B cell (primary cell): ENCODE measurements around the gene VPS13A. TPM values are rescaled to one million over a fixed set of nuclear protein-coding genes. Genes with fewer than 3 reads are reported as not detected.

Experiments
- ATAC-seq: fragments of 200-7000 bp; cut with Tn5 transposase; one replicate; pipeline ENCODE4 v1.10.0; 2021; ENCODE audit warnings: low read depth, mild to moderate bottlenecking, moderate number of reproducible peaks, moderate library complexity
- CTCF ChIA-PET: fragments of 350-600 bp; sonication (Branson Sonifier 250); formaldehyde crosslinking; loops from one replicate; lab custom pipeline; 2021; ENCODE audit warnings: antibody characterized with exemption, inconsistent platforms; lab: Charles Lee
- POLR2A ChIA-PET: fragments of 350-600 bp; sonication (Branson Sonifier 250); formaldehyde crosslinking; loops from one replicate; lab custom pipeline; 2021; ENCODE audit warnings: antibody characterized with exemption; lab: Charles Lee
- DNase-seq: peaks from one replicate; pipeline ENCODE4 v3.0.0; 2013
- H2AFZ ChIP-seq: 2 replicates; pipeline ENCODE4 v1.6.1; 2012; ENCODE audit warnings: mild to moderate bottlenecking, low read depth, low read length; ENCODE audit not compliant: insufficient read depth, poor library complexity, severe bottlenecking
- H3K27ac ChIP-seq, 2 donors: 1 replicate in 1 of 2; 2 replicates in 1 of 2; pipeline ENCODE4 v1.5.1; 2012 to 2013; ENCODE audit warnings: low read length in 2 of 2, mild to moderate bottlenecking in 2 of 2, moderate library complexity in 1 of 2
- H3K27me3 ChIP-seq, 4 experiments: fragments of 200-600 bp in 1 of 4; sonication (generic) in 1 of 4; replicated peaks in 1 of 4; 1 replicate in 2 of 4; 2 replicates in 2 of 4; pipeline versions ENCODE4 v1.6.1 to v1.7.0; 2013 to 2016; ENCODE audit warnings: low read length in 3 of 4, mild to moderate bottlenecking in 2 of 4, mixed read lengths in 1 of 4, moderate library complexity in 1 of 4; ENCODE audit not compliant: insufficient read depth in 4 of 4, control insufficient read depth in 3 of 4; ENCODE audit errors: control extremely low read depth in 1 of 4
- H3K36me3 ChIP-seq, 2 experiments: replicated peaks in 1 of 2; 1 replicate in 1 of 2; 2 replicates in 1 of 2; pipeline versions ENCODE4 v1.6.1 to v1.7.1; 2013; ENCODE audit warnings: low read length in 1 of 2; ENCODE audit not compliant: insufficient read depth in 2 of 2, control insufficient read depth in 1 of 2; ENCODE audit errors: control extremely low read depth in 1 of 2, extremely low read depth in 1 of 2
- H3K4me1 ChIP-seq, 2 donors: fragments of 200-600 bp in 1 of 2; sonication (generic) in 1 of 2; 1 replicate in 1 of 2; 2 replicates in 1 of 2; pipeline versions ENCODE4 v1.5.1 to v1.6.1; 2013 to 2017; ENCODE audit warnings: low read length in 2 of 2; ENCODE audit not compliant: control insufficient read depth in 2 of 2, insufficient read depth in 2 of 2
- H3K4me2 ChIP-seq: replicated peaks from 2 replicates; pipeline ENCODE3; 2012; ENCODE audit warnings: mild to moderate bottlenecking, low read depth, low read length; ENCODE audit not compliant: poor library complexity, severe bottlenecking
- H3K4me3 ChIP-seq, 5 experiments: fragments of 200-600 bp in 1 of 5; sonication (generic) in 1 of 5; 1 replicate in 3 of 5; 2 replicates in 2 of 5; pipeline versions ENCODE4 v1.5.1 to v1.7.0; 2011 to 2016; ENCODE audit warnings: low read length in 4 of 5, mild to moderate bottlenecking in 4 of 5, low read depth in 2 of 5, control low read depth in 1 of 5, moderate library complexity in 1 of 5; ENCODE audit not compliant: insufficient read depth in 1 of 5; ENCODE audit errors: control extremely low read depth in 1 of 5, extremely low read depth in 1 of 5
- H3K79me2 ChIP-seq: fragments of 200-600 bp; sonication (generic); one replicate; pipeline ENCODE4 v1.6.0; 2016; ENCODE audit warnings: low read length; ENCODE audit not compliant: control insufficient read depth, insufficient read depth
- H3K9ac ChIP-seq: fragments of 200-600 bp; sonication (generic); 2 replicates; pipeline ENCODE4 v1.6.1; 2017; ENCODE audit warnings: mild to moderate bottlenecking, low read length, moderate library complexity
- H3K9me3 ChIP-seq, 3 donors: one replicate each; pipeline versions ENCODE4 v1.6.1 to v1.7.1; 2013; ENCODE audit warnings: low read length in 2 of 3; ENCODE audit not compliant: control insufficient read depth in 2 of 3, insufficient read depth in 1 of 3; ENCODE audit errors: control extremely low read depth in 1 of 3
- H4K20me1 ChIP-seq: 2 replicates; pipeline ENCODE4 v1.6.0; 2012; ENCODE audit warnings: mild to moderate bottlenecking, low read length; ENCODE audit not compliant: insufficient read depth, control insufficient read depth, poor library complexity, severe bottlenecking
- H3K27ac Mint-ChIP-seq: one replicate; pipeline ENCODE4 v1.8.0; 2021; ENCODE audit warnings: mixed read lengths
- H3K27me3 Mint-ChIP-seq: one replicate; pipeline ENCODE4 v1.8.0; 2021; ENCODE audit warnings: mixed read lengths
- H3K4me1 Mint-ChIP-seq: one replicate; pipeline ENCODE4 v1.8.0; 2021; ENCODE audit warnings: mixed read lengths
- H3K4me3 Mint-ChIP-seq: one replicate; pipeline ENCODE4 v1.8.0; 2021; ENCODE audit warnings: mixed read lengths
- H3K9me3 Mint-ChIP-seq: one replicate; pipeline ENCODE4 v1.8.0; 2022; ENCODE audit warnings: mixed read lengths; ENCODE audit not compliant: insufficient read depth
- CTCF ChIP-seq: fragments of 200-600 bp; IDR thresholded peaks from one replicate; pipeline ENCODE4 v1.8.0; 2022; ENCODE audit warnings: antibody characterized with exemption, mild to moderate bottlenecking
- EZH2 ChIP-seq: IDR thresholded peaks from 2 replicates; pipeline ENCODE4 v1.6.1; 2012; ENCODE audit warnings: borderline replicate concordance, low read depth, mild to moderate bottlenecking, moderate library complexity, low read length; ENCODE audit not compliant: insufficient read depth, poor library complexity, severe bottlenecking
- WGBS: methylation state at CpG from one replicate; pipeline ENCODE4 v1.1.5; 2013; ENCODE audit warnings: missing lambda C conversion rate; ENCODE audit not compliant: insufficient coverage; 5-methylcytosine and 5-hydroxymethylcytosine counted together
- intact Hi-C: fragments of 100-400 bp; cut with micrococcal nuclease; formaldehyde crosslinking; loops from one replicate; pipeline ENCODE4 v1.10.0; 2022
- polyA plus RNA-seq: library from polyadenylated mRNA; depleted of rRNA; stranded (reverse); fragments of >200 nt; gene quantifications from 2 replicates; pipeline ENCODE4 v1.2.3, GENCODE V29; 2012
- total RNA-seq, 2 donors: library from RNA; stranded (reverse); fragments of 120-200 nt in 1 of 2; gene quantifications; 1 replicate in 1 of 2; 2 replicates in 1 of 2; pipeline versions ENCODE4 v1.2.3 to v1.2.4, GENCODE V29; 2013 to 2022

The VPS13A gene
- total and polyA plus RNA-seq, 2 donors (not counting 1 experiment from before 2014, with no cell fraction given) = 6.5 to 57.8 TPM

- no peak overlapping the region for H3K27ac Mint-ChIP-seq
- H3K9me3 Mint-ChIP-seq = no peaks in the 10 kb centered on the region
- POLR2A ChIA-PET = no interaction called here
- TF ChIP-seq EZH2 = no peak
- no peak for TF ChIP-seq CTCF
- no peak overlapping the region for H3K4me3 Mint-ChIP-seq
- Histone ChIP-seq H3K27ac (no peak overlapping the region), H3K4me1 (no peaks in the 10 kb centered on the region), H3K9me3 (no peaks in the 10 kb centered on the region), H3K36me3 (peaks cover 3 to 5% of the 10 kb centered on the region in 2 experiments), H3K4me3 (no peak overlapping the region), H2AFZ (no peak overlapping the region), H4K20me1 (no peaks in the 10 kb centered on the region), H3K27me3 (no peaks in the 10 kb centered on the region), H3K9ac (no peak overlapping the region), H3K4me2 (no peak overlapping the region), H3K79me2 (no peaks in the 10 kb centered on the region)
- CTCF ChIA-PET = no interaction called here
- no peak for DNase-seq
- no CpG with 5 or more reads among the region's 1 CpG for WGBS
- ATAC-seq = no peak
- no peaks in the 10 kb centered on the region for H3K27me3 Mint-ChIP-seq
- H3K4me1 Mint-ChIP-seq = no peaks in the 10 kb centered on the region
- intact Hi-C loops = no loop called here
Observed at GRCh38 chr9:77386187-77386586, 208.9 kb downstream of the VPS13A start.

DNA sequence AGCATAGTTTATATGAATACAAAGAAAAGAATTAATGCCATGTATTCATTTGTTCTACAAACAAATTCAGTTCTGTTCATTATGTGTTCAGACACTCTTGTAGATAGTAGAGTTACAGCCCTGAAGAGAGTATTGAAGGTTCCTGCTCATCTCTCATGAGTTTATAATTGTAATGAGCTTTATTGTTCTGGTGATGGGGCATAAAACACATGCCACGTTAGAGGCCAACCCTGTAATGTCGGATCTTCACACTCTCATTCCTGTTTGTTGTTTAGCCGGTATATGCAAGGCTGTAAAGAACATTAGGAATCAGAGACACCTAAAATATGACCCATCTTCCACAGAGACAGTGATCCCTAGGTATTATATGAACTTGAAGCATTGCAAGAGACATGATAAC is 214.5 kb downstream of the VPS13A start:
- Histone ChIP-seq H3K79me2 (no peaks in the 10 kb centered on the region), H4K20me1 (no peaks in the 10 kb centered on the region), H3K4me2 (no peak overlapping the region), H3K9ac (no peak overlapping the region), H3K36me3 (no peaks in the 10 kb centered on the region), H2AFZ (no peak overlapping the region), H3K27ac (no peak overlapping the region), H3K4me3 (no peak overlapping the region), H3K4me1 (no peaks in the 10 kb centered on the region), H3K27me3 (no peaks in the 10 kb centered on the region), H3K9me3 (no peaks in the 10 kb centered on the region)
- no peak overlapping the region for H3K4me3 Mint-ChIP-seq
- TF ChIP-seq CTCF (no peak), EZH2 (no peak)
- POLR2A ChIA-PET = no interaction called here
- H3K4me1 Mint-ChIP-seq = no peaks in the 10 kb centered on the region
- no CpG with 5 or more reads among the region's 3 CpGs for WGBS
- CTCF ChIA-PET = interaction anchor here (0.6 kb wide), 1 partner anchor 25 kb away, joined by 3 read pairs; no protein-coding TSS in a partner anchor
- H3K27me3 Mint-ChIP-seq = no peaks in the 10 kb centered on the region
- intact Hi-C loops = no loop called here
- DNase-seq (no peak), ATAC-seq (no peak)
- H3K9me3 Mint-ChIP-seq = no peaks in the 10 kb centered on the region
- no peak overlapping the region for H3K27ac Mint-ChIP-seq
